ENCODE measurements around the gene FAM174C.

The FAM174C gene

DNA sequence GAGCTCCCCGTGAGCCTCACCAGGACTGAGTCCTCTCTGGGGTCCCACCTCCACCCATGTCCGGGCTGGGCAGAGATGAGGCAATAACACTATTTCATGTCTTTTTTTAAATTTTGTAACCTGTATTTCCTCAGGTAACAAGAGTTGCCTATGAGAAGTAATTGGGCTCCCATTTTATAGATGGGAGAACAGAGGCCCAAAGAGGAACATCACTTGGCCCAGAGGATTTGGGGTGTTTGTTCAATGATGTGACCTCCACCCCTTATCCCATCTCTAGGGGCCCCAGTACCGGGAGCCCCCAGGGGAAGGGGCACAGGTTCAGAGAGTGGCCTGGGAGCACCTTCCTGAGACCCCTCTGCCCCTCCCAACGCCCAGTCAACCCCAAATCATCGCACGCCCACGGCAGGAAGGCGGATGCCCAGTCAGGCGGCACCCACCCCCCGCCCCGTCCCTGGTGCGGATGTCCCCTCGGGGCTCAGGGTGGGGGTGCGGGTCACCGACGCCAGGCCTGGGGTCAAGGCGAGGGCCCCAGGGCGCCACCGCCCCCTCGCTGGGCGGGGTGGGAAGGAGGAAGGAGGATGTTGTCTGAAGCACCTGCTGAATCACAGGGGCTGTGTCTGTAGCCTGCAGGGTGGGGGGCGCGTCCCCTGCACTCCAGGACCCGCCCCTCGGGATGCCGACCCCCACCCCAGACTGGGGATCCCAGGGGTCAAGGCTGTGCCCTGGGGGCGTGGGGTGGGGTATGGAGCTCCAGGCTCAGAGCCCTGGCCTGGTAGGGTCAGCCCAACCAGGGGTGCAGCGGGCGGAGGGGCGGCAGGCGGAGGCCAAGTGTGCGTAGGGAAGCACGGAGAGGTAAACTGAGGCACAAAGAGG is 15.2 kb upstream of the FAM174C start (continued):
- TF ChIP-seq, protein P1, sequence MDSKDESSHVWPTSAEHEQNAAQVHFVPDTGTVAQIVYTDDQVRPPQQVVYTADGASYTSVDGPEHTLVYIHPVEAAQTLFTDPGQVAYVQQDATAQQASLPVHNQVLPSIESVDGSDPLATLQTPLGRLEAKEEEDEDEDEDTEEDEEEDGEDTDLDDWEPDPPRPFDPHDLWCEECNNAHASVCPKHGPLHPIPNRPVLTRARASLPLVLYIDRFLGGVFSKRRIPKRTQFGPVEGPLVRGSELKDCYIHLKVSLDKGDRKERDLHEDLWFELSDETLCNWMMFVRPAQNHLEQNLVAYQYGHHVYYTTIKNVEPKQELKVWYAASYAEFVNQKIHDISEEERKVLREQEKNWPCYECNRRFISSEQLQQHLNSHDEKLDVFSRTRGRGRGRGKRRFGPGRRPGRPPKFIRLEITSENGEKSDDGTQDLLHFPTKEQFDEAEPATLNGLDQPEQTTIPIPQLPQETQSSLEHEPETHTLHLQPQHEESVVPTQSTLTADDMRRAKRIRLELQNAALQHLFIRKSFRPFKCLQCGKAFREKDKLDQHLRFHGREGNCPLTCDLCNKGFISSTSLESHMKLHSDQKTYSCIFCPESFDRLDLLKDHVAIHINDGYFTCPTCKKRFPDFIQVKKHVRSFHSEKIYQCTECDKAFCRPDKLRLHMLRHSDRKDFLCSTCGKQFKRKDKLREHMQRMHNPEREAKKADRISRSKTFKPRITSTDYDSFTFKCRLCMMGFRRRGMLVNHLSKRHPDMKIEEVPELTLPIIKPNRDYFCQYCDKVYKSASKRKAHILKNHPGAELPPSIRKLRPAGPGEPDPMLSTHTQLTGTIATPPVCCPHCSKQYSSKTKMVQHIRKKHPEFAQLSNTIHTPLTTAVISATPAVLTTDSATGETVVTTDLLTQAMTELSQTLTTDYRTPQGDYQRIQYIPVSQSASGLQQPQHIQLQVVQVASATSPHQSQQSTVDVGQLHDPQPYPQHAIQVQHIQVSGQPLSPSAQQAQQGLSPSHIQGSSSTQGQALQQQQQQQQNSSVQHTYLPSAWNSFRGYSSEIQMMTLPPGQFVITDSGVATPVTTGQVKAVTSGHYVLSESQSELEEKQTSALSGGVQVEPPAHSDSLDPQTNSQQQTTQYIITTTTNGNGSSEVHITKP (tag by site-specific recombination; IDR thresholded peaks at IDR 0.05) = peak; percentile 96; the same call in 1 of the 2 replicates
- no peak for TF ChIP-seq ZNF112 (tag by site-specific recombination; IDR thresholded peaks at IDR 0.05)
- TF ChIP-seq, protein P2, sequence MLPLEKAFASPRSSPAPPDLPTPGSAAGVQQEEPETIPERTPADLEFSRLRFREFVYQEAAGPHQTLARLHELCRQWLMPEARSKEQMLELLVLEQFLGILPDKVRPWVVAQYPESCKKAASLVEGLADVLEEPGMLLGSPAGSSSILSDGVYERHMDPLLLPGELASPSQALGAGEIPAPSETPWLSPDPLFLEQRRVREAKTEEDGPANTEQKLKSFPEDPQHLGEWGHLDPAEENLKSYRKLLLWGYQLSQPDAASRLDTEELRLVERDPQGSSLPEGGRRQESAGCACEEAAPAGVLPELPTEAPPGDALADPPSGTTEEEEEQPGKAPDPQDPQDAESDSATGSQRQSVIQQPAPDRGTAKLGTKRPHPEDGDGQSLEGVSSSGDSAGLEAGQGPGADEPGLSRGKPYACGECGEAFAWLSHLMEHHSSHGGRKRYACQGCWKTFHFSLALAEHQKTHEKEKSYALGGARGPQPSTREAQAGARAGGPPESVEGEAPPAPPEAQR (tag by site-specific recombination; IDR thresholded peaks at IDR 0.05) = no peak
- TF ChIP-seq FEZF1 (tag by site-specific recombination; IDR thresholded peaks at IDR 0.05) = no peak
- no peak for TF ChIP-seq ZNF621 (tag by site-specific recombination; IDR thresholded peaks at IDR 0.05)
- TF ChIP-seq ZNF366 (tag by site-specific recombination; conservative IDR thresholded peaks at IDR 0.05) = no peak
- no peak for TF ChIP-seq ZNF391 (tag by site-specific recombination; IDR thresholded peaks at IDR 0.05; ENCODE audit: borderline replicate concordance, low read depth)
- TF ChIP-seq ZNF510 (tag by site-specific recombination; IDR thresholded peaks at IDR 0.05; ENCODE audit: insufficient replicate concordance) = no peak
- TF ChIP-seq, protein P3, sequence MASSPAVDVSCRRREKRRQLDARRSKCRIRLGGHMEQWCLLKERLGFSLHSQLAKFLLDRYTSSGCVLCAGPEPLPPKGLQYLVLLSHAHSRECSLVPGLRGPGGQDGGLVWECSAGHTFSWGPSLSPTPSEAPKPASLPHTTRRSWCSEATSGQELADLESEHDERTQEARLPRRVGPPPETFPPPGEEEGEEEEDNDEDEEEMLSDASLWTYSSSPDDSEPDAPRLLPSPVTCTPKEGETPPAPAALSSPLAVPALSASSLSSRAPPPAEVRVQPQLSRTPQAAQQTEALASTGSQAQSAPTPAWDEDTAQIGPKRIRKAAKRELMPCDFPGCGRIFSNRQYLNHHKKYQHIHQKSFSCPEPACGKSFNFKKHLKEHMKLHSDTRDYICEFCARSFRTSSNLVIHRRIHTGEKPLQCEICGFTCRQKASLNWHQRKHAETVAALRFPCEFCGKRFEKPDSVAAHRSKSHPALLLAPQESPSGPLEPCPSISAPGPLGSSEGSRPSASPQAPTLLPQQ (tag by site-specific recombination; IDR thresholded peaks at IDR 0.05) = no peak
- TF ChIP-seq KLF10 (tag by site-specific recombination; IDR thresholded peaks at IDR 0.05) = no peak
- TF ChIP-seq GFI1B (tag by site-specific recombination; IDR thresholded peaks at IDR 0.05) = no peak
- TF ChIP-seq, protein P4, sequence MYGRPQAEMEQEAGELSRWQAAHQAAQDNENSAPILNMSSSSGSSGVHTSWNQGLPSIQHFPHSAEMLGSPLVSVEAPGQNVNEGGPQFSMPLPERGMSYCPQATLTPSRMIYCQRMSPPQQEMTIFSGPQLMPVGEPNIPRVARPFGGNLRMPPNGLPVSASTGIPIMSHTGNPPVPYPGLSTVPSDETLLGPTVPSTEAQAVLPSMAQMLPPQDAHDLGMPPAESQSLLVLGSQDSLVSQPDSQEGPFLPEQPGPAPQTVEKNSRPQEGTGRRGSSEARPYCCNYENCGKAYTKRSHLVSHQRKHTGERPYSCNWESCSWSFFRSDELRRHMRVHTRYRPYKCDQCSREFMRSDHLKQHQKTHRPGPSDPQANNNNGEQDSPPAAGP (tag by site-specific recombination; IDR thresholded peaks at IDR 0.05) = no peak; the same call in 1 of the 2 replicates
- 0 out of 2 replicates have a peak, but pooled peaks have one; percentile 43 for TF ChIP-seq ZSCAN30 (tag by site-specific recombination; IDR thresholded peaks at IDR 0.05)
- no peak for TF ChIP-seq ZNF23 (tag by site-specific recombination; IDR thresholded peaks at IDR 0.05; ENCODE audit: borderline replicate concordance)
- TF ChIP-seq, protein P5, sequence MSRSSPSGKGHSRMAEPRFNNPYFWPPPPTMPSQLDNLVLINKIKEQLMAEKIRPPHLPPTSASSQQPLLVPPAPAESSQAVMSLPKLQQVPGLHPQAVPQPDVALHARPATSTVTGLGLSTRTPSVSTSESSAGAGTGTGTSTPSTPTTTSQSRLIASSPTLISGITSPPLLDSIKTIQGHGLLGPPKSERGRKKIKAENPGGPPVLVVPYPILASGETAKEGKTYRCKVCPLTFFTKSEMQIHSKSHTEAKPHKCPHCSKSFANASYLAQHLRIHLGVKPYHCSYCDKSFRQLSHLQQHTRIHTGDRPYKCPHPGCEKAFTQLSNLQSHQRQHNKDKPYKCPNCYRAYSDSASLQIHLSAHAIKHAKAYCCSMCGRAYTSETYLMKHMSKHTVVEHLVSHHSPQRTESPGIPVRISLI (tag by site-specific recombination; IDR thresholded peaks at IDR 0.05) = no peak
- no peak for TF ChIP-seq ZNF514 (tag by site-specific recombination; IDR thresholded peaks at IDR 0.05)
- TF ChIP-seq ZNF555 (tag by site-specific recombination; conservative IDR thresholded peaks at IDR 0.05) = no peak
- no peak for TF ChIP-seq ZNF48 (tag by site-specific recombination; IDR thresholded peaks at IDR 0.05)
- TF ChIP-seq, protein P6, sequence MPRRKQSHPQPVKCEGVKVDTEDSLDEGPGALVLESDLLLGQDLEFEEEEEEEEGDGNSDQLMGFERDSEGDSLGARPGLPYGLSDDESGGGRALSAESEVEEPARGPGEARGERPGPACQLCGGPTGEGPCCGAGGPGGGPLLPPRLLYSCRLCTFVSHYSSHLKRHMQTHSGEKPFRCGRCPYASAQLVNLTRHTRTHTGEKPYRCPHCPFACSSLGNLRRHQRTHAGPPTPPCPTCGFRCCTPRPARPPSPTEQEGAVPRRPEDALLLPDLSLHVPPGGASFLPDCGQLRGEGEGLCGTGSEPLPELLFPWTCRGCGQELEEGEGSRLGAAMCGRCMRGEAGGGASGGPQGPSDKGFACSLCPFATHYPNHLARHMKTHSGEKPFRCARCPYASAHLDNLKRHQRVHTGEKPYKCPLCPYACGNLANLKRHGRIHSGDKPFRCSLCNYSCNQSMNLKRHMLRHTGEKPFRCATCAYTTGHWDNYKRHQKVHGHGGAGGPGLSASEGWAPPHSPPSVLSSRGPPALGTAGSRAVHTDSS (tag by site-specific recombination; IDR thresholded peaks at IDR 0.05) = no peak
- TF ChIP-seq ZNF211 (tag by site-specific recombination; IDR thresholded peaks at IDR 0.05; ENCODE audit: low read depth) = no peak
- no peak for TF ChIP-seq ZNF549 (tag by site-specific recombination; IDR thresholded peaks at IDR 0.05)
- no peak for TF ChIP-seq GLI4 (tag by site-specific recombination; IDR thresholded peaks at IDR 0.05)
- no peak for TF ChIP-seq ZNF473 (tag by site-specific recombination; IDR thresholded peaks at IDR 0.05)
- TF ChIP-seq ZNF184 (tag by site-specific recombination; IDR thresholded peaks at IDR 0.05) = no peak
- TF ChIP-seq EGR2 (tag by site-specific recombination; IDR thresholded peaks at IDR 0.05; ENCODE audit: low read depth) = peak; percentile 84
- TF ChIP-seq ZNF214 (tag by site-specific recombination; IDR thresholded peaks at IDR 0.05; ENCODE audit: borderline replicate concordance) = no peak
- no peak for TF ChIP-seq SETDB1 (IDR thresholded peaks at IDR 0.05; ENCODE audit: insufficient read length, low read length)
- no peak; the same call in 1 of the 2 replicates for TF ChIP-seq SCRT2 (tag by site-specific recombination; IDR thresholded peaks at IDR 0.05)
